A673 (cell line): Measurements from ENCODE around the gene SUCLA2.

Source experiments
- EZH2 ChIP-seq: fragments of 200-600 bp; sonication (generic); IDR thresholded peaks from 2 replicates; pipeline ENCODE4 v1.6.1; 2017; ENCODE audit warnings: borderline replicate concordance, low read depth, mild to moderate bottlenecking, mixed read lengths, antibody characterized with exemption, low read length; ENCODE audit not compliant: poor library complexity, severe bottlenecking
- TF ChIP-seq, protein P1 (sequence below): fragments of 300-800, 200-600 bp; sonication (generic); conservative IDR thresholded peaks from 2 replicates; pipeline ENCODE4 v1.5.1; 2017; ENCODE audit warnings: low read depth, mild to moderate bottlenecking, antibody characterized with exemption, low read length, moderate library complexity, mixed read lengths

DNA sequence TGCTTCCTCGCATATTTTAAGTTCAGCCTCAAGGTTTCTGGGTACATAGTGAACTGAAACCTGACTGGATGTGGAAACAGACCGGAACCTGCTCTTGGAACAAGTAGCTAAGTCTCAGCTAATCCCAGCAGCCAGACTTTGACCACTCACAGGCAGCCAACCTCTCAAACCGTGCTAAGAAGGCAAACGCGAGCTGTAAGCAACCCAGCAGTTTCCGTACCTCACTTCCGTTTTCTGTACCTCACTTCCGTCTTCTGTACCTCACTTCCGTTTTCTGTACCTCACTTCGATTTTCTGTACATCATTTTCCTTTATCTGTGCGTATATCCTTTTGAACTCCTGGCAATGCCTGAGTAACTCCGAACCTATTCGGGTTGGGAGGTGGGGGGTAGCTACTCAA is 96.8 kb downstream of the SUCLA2 start:
- TF ChIP-seq, protein P1, sequence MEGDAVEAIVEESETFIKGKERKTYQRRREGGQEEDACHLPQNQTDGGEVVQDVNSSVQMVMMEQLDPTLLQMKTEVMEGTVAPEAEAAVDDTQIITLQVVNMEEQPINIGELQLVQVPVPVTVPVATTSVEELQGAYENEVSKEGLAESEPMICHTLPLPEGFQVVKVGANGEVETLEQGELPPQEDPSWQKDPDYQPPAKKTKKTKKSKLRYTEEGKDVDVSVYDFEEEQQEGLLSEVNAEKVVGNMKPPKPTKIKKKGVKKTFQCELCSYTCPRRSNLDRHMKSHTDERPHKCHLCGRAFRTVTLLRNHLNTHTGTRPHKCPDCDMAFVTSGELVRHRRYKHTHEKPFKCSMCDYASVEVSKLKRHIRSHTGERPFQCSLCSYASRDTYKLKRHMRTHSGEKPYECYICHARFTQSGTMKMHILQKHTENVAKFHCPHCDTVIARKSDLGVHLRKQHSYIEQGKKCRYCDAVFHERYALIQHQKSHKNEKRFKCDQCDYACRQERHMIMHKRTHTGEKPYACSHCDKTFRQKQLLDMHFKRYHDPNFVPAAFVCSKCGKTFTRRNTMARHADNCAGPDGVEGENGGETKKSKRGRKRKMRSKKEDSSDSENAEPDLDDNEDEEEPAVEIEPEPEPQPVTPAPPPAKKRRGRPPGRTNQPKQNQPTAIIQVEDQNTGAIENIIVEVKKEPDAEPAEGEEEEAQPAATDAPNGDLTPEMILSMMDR = no peak
- TF ChIP-seq EZH2 = no peak
